IPS-15b (cell line): Measurements from ENCODE around the gene PDGFC.

ENCODE experiments used
- H3K27me3 ChIP-seq: one replicate; pipeline ENCODE4 v1.6.1; 2013; ENCODE audit warnings: low read length; ENCODE audit not compliant: control insufficient read depth, insufficient read depth
- H3K36me3 ChIP-seq: one replicate; pipeline ENCODE4 v1.6.1; 2013; ENCODE audit warnings: low read length; ENCODE audit not compliant: control insufficient read depth, insufficient read depth
- H3K4me1 ChIP-seq: one replicate; pipeline ENCODE4 v1.6.1; 2013; ENCODE audit warnings: mild to moderate bottlenecking, low read length; ENCODE audit not compliant: control insufficient read depth, insufficient read depth
- H3K4me3 ChIP-seq: one replicate; pipeline ENCODE4 v1.5.1; 2013; ENCODE audit warnings: low read depth, low read length
- H3K9ac ChIP-seq: one replicate; pipeline ENCODE4 v1.6.1; 2013; ENCODE audit warnings: low read depth, mild to moderate bottlenecking, low read length
- H3K9me3 ChIP-seq: one replicate; pipeline ENCODE4 v1.6.1; 2013; ENCODE audit warnings: mild to moderate bottlenecking, low read length; ENCODE audit not compliant: control insufficient read depth, insufficient read depth

Gene PDGFC

DNA sequence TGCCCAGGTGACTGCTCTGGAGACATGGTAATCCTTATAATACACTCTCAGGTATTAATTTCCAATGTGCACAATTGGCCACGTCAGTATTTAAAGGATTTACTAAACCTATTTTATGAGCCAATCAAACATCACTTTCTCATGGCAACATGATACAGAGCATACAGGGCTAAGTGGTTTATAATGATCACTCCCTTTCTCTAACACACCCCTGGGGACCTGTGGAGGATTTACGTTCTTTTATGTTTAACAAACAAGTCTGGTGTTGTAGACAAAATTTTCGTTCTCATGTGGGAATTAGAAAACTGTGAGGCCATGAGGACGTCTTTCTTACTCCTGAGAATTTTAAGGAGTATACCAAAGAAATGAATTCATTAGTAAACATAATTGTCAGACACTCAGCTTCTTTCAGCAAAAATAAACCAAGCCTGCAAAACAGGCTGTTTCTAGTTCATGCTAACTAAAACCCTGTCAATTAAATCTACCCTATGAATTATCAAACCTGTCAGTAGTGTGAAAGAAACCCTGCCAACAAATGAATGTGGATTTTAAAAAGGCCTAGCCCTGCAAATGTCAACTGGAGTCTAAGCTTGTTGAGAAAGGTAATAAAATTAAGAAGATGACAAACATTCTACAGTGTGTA, 155.8 kb downstream of the PDGFC start:
- Histone ChIP-seq H3K36me3 (no peaks in the 10 kb centered on the region), H3K4me3 (no peak overlapping the region), H3K27me3 (no peaks in the 10 kb centered on the region), H3K9ac (no peak overlapping the region), H3K9me3 (no peaks in the 10 kb centered on the region), H3K4me1 (no peaks in the 10 kb centered on the region)

DNA sequence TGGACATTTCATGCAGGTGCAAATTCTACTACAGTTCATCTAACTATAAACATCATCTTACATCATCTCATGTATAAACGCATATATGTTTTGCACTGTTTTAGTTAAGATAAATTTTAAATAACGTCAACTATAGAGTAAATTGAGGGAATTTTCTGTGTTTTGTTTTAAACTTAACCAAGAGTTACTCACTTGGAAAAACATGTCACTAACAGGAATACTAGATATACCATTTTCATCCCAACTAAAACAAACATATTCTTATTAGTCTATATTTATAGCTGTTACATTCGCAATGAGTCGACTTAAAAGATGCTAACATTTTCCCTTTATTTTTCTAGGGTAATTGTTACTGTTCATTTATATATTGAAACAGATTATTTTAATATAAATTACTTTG, 159.6 kb downstream of the PDGFC start:
- Histone ChIP-seq H3K27me3 (no peaks in the 10 kb centered on the region), H3K4me1 (no peaks in the 10 kb centered on the region), H3K9me3 (no peaks in the 10 kb centered on the region), H3K36me3 (no peaks in the 10 kb centered on the region), H3K9ac (no peak overlapping the region), H3K4me3 (no peak overlapping the region)

DNA sequence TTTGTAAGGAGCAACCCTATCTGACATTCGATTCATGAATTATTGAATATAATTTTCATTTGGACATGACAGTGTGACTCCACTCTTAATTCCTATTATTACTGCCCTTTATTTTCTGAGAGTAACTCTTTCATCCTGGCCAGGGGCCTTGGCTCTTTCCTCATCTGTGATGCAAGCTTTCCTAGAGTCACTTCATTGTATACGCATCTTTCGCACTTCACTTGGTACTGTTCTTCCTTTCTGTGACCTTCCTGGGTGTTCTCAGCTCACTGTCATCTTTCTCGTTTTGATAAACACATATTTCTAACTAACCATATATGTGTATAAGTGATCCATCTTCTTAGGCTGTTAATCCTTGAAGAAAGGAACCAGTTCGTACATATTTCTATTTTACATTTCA, 160.3 kb downstream of the PDGFC start:
- Histone ChIP-seq H3K4me3 (no peak overlapping the region), H3K9ac (no peak overlapping the region), H3K27me3 (no peaks in the 10 kb centered on the region), H3K36me3 (no peaks in the 10 kb centered on the region), H3K9me3 (no peaks in the 10 kb centered on the region), H3K4me1 (no peaks in the 10 kb centered on the region)

DNA sequence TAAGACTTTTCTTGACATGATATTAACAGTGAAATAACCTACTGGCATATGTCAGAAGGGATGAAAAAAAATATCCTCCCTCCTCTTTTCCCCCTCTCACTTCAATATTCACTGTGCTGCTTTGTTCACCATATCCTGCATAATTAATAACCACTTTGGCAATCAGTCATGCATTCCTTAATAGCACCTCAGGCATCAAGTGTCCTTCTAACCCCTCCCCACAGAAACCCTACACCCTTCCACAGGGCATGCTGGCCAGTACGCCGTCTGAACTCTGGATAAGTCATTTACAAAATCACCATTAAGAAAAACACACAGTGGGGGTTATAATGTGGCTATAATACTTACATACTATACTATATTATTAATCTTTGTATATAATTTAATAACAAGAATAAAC, 165.9 kb downstream of the PDGFC start:
- no peak overlapping the region for H3K9ac ChIP-seq
- H3K4me1 ChIP-seq: peaks cover 4% of the 10 kb centered on the region
- H3K4me3 ChIP-seq: no peak overlapping the region
- H3K27me3 ChIP-seq: no peaks in the 10 kb centered on the region
- no peaks in the 10 kb centered on the region for H3K9me3 ChIP-seq
- H3K36me3 ChIP-seq: no peaks in the 10 kb centered on the region

DNA sequence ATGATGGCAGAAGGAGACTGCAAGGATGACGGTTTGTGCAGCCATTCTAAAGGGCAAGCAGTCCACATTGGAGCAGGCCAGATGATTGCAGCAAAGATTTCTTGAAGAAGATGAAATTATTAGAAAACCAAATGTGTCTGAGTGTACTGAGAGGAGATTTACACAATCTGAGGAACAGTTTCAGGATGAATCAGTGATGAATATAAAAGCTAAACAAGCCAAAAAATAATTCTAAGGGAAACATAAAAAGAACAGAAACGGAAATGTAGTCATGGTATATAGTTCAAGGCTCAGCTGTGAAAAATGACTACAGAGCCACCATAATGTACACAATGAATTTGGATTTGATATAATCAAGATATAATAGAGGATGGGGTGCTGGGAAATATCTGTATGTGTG, 168.5 kb downstream of the PDGFC start:
- no peak overlapping the region for H3K4me3 ChIP-seq
- H3K9ac ChIP-seq: no peak overlapping the region
- H3K27me3 ChIP-seq: no peaks in the 10 kb centered on the region
- no peaks in the 10 kb centered on the region for H3K36me3 ChIP-seq
- H3K4me1 ChIP-seq: peaks cover 4% of the 10 kb centered on the region
- no peaks in the 10 kb centered on the region for H3K9me3 ChIP-seq

DNA sequence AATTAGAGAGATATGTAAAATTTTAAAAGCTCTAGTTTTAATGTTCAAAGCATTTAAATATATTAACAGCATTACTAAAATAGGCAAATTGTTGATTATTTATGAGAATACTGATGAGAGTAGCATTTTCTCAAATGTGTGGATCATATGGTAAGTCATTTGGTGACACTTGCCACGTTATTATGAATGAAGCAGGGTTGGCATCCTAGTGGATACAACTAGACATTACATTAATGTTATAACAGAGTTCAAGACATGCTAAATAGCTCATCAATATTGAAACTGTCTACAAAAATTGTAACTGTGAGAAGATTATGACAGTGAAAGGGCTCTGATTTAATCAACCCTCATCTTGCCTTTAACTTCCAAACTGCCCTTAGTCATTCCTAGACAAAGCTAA, 171.1 kb downstream of the PDGFC start:
- H3K4me1 ChIP-seq: peaks cover under 1% of the 10 kb centered on the region

DNA sequence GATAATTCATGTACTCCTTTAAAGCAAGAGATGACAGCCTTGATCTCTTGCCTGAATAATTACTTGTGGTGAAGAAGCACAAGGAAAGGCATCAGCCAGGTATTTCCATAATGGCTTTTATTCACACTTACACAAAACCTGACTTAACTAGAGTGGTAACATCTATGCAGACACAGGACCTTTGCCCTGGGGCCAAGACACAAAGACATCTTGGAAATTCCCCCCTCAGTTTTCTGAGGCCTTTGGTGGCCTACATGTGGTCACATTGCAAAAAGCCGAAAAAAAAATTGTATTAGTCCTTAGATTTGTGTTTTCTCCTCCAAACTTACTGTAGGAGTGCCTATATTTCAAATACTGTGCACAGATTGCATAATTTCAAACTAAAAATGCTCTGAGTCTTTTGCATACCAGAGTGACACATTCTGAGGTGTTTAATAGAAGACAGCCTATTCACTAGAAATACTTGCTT, 172.4 kb downstream of the PDGFC start:
- H3K36me3 ChIP-seq: no peaks in the 10 kb centered on the region
- H3K27me3 ChIP-seq: no peaks in the 10 kb centered on the region
- no peaks in the 10 kb centered on the region for H3K4me1 ChIP-seq
- no peak overlapping the region for H3K4me3 ChIP-seq
- H3K9me3 ChIP-seq: no peaks in the 10 kb centered on the region
- no peak overlapping the region for H3K9ac ChIP-seq

More for the DNA sequence above, 171.1 kb downstream of the PDGFC start:
- Histone ChIP-seq H3K36me3 (no peaks in the 10 kb centered on the region), H3K9me3 (no peaks in the 10 kb centered on the region), H3K27me3 (no peaks in the 10 kb centered on the region), H3K4me3 (no peak overlapping the region), H3K9ac (no peak overlapping the region)

DNA sequence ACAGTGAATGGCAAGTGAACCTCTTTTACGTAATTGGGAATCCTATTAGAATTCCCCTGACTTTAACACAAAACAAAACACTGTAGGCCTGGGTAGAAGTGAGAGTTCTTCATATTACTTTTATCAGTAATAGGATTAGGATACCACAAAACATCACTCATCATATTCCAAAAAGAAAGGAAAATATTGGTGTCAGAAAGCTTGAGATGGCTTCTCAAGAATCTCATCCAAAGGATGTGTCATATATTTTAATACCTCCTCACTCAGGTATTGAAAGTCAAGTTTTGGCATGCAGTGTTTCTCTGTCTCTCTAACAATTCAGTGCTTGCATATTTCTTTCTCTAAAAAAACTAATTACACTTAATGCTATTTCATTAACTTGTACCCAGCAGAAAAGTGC, 173.2 kb downstream of the PDGFC start:
- Histone ChIP-seq H3K27me3 (no peaks in the 10 kb centered on the region), H3K36me3 (no peaks in the 10 kb centered on the region), H3K9me3 (no peaks in the 10 kb centered on the region), H3K4me3 (no peak overlapping the region), H3K4me1 (no peaks in the 10 kb centered on the region), H3K9ac (no peak overlapping the region)

DNA sequence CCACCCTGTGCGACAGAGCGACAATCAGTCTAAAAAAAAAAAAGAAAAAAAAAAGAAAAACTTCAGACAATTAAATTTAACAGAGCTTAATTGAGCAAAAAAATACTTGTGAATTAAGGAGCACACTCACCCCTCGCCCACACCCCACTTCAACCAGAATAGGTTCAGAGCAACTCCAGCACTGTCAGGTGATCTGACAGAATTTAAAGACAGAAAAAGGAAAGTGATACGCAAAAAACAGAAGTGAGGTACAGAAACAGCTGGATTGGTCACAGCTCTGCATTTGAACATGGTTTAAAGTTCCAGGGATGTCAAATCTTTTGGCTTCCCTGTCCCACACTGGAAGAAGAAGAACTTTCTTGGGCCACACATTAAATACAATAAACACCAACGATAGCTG, 174.4 kb downstream of the PDGFC start:
- Histone ChIP-seq H3K9ac (no peak overlapping the region), H3K4me1 (no peaks in the 10 kb centered on the region), H3K27me3 (no peaks in the 10 kb centered on the region), H3K4me3 (no peak overlapping the region), H3K36me3 (no peaks in the 10 kb centered on the region), H3K9me3 (no peaks in the 10 kb centered on the region)

DNA sequence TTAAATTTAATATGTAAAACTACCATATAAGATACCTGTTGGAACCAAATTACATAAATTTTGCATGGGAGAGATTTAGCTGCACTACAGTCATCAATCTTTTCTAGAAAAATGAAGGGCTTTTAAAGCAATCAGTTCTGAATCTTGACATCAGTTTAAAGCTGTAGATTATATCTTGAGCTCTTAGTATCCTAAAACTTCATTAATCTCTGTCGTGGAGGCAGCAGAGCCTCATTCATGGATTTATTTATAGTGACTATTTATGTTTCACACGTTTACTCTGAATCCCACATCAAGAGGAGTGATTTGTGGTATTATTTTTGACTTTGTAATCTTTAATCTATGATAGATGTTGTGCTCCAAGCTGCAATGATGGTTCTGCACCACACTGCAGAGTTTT, 175.9 kb downstream of the PDGFC start:
- Histone ChIP-seq H3K36me3 (no peaks in the 10 kb centered on the region), H3K9me3 (no peaks in the 10 kb centered on the region), H3K4me1 (no peaks in the 10 kb centered on the region), H3K9ac (no peak overlapping the region), H3K27me3 (no peaks in the 10 kb centered on the region), H3K4me3 (no peak overlapping the region)

DNA sequence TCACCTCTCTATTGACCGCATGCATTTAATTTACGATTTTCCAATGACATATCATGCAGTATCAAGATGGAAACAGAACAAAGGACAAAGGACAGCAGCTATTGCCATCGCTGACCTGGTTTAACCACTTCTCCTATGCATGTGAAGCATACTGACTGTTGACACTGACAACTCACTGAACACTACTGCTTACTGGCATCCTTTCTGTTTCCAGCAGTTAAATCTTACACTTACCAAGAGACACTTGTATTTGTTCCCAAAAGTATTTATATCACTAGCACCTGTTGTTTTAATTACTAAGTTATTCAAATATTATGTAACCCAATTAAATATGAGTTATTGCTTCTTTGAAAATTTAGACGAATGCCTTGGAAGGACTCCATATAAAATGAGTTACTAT, 176.7 kb downstream of the PDGFC start:
- Histone ChIP-seq H3K9me3 (no peaks in the 10 kb centered on the region), H3K4me3 (no peak overlapping the region), H3K4me1 (no peaks in the 10 kb centered on the region), H3K27me3 (no peaks in the 10 kb centered on the region), H3K36me3 (no peaks in the 10 kb centered on the region), H3K9ac (no peak overlapping the region)

DNA sequence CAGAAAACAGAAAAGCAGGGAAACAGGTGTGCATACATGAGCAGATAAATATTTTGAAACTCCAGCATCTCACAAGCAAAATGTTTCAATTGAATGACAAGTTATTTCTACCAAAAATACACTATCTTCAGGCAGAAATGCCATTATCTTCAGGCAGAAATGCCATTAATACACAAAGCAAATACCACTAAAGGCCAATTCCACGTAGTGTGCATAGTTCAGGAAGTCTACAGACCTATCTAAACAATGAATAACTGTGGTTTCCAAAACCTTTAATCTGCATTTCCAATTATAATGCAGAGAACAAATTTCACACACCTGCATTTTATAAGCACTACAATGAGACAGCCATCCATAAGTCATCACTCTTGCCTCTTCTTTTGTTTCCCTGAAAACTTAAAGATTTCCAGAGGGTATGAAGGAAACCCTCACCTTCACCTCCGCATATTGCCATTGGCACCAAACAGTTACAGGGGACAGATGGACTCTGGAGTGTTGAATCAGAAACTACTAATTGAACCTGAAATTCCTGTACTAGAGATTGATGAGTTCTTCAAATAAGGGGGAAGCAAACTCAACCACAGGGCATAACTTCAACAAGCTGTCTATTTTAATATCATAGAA, 179.0 kb downstream of the PDGFC start:
- Histone ChIP-seq H3K27me3 (no peaks in the 10 kb centered on the region), H3K9ac (no peak overlapping the region), H3K9me3 (no peaks in the 10 kb centered on the region), H3K4me1 (no peaks in the 10 kb centered on the region), H3K4me3 (no peak overlapping the region), H3K36me3 (no peaks in the 10 kb centered on the region)
